HG02840 (cell line): ENCODE data around the gene VEGFA.

ENCODE experiments used
- ATAC-seq: cut with Tn5 transposase; IDR thresholded peaks from one replicate; pipeline ENCODE4 v1.9.1; 2021; ENCODE audit warnings: mild to moderate bottlenecking, moderate library complexity, moderate number of reproducible peaks; ENCODE audit not compliant: unreplicated experiment, low FRiP score

Gene VEGFA

DNA sequence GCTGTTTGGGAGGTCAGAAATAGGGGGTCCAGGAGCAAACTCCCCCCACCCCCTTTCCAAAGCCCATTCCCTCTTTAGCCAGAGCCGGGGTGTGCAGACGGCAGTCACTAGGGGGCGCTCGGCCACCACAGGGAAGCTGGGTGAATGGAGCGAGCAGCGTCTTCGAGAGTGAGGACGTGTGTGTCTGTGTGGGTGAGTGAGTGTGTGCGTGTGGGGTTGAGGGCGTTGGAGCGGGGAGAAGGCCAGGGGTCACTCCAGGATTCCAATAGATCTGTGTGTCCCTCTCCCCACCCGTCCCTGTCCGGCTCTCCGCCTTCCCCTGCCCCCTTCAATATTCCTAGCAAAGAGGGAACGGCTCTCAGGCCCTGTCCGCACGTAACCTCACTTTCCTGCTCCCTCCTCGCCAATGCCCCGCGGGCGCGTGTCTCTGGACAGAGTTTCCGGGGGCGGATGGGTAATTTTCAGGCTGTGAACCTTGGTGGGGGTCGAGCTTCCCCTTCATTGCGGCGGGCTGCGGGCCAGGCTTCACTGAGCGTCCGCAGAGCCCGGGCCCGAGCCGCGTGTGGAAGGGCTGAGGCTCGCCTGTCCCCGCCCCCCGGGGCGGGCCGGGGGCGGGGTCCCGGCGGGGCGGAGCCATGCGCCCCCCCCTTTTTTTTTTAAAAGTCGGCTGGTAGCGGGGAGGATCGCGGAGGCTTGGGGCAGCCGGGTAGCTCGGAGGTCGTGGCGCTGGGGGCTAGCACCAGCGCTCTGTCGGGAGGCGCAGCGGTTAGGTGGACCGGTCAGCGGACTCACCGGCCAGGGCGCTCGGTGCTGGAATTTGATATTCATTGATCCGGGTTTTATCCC is at the start of gene VEGFA:
Gene VEGFA, plus strand, starts transcription at position 686 of the 846 bp plus-strand sequence.
- ATAC-seq = peak; percentile 52

GRCh38 chr6:43720999-43721398 is 49.0 kb upstream of the VEGFA start:
- ATAC-seq = no peak

DNA sequence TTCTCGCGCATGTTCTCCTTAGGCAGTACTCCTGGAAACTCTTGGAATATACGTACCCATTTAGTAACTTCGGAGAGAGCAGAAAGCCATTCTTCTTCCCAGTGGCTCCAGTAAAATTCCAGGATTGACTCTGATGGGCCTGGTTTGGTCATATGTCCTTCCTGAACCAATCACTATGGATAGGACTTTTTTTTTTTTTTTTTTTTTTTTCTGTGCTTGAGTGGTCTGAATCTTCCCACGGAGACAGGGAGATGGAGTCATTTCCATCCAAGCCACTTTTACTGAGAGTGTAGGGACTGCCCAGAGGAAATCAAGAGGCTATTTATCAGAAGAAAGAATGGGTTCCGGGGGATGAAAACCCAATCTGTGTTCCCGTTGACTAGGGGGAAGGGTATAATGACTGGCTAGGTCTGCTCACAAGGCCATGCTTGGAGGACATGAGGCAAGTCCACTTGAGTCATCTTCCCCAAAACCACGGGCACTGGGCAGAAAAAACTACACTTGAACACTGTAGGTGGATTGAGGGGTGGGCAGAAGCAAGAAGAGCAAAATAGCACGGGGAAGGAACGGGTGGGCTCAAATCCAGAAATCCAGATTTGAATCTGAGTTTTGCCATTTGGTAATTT is 47.0 kb upstream of the VEGFA start:
- no peak for ATAC-seq

DNA sequence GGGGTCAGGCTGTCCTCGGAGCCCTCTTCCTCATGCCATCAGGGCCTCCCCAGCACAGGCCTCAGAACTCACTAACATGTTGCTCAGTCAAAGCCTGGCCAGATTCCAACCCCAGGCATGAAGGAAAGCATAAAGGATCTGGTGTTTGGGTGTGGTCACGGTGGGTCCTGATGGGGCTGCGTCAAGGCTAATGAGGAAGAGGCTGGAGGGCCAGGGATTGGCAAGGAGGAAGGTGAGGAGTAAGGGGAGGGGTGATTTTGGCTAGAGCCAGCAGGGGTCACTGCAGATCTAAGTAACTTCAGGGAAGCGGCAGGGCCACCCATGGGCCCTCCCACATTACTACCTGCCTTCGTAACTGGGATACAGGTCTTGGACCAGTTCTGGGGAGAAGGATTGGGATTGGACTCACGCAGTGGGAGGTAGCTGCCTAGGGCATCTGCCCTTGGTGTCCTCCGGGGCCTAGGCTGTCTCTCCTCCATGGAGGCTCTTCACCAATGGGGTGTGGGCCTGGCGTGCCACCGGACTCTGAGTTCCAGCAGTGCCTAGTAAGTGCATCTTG is 46.2 kb upstream of the VEGFA start:
- no peak for ATAC-seq

DNA sequence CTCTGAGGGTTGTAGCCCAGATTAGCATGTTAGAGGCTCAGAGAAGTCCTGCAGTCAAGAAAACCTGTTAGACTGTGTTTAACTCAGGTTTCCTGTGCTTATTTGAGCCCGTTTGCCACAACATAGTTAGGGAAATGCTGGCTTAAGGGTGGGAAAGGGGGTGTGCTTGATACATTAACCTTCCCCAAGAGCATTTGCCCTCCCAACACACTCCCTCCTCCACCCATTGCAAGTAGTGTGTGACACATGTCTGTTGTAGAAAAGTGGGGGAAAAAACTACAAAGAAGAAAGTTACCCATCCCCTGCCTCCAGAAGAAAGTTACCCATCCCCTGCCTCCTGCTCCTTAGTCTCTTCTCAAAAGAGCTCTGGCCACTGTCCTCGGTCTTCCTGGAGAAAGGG is 45.7 kb upstream of the VEGFA start:
- no peak for ATAC-seq

DNA sequence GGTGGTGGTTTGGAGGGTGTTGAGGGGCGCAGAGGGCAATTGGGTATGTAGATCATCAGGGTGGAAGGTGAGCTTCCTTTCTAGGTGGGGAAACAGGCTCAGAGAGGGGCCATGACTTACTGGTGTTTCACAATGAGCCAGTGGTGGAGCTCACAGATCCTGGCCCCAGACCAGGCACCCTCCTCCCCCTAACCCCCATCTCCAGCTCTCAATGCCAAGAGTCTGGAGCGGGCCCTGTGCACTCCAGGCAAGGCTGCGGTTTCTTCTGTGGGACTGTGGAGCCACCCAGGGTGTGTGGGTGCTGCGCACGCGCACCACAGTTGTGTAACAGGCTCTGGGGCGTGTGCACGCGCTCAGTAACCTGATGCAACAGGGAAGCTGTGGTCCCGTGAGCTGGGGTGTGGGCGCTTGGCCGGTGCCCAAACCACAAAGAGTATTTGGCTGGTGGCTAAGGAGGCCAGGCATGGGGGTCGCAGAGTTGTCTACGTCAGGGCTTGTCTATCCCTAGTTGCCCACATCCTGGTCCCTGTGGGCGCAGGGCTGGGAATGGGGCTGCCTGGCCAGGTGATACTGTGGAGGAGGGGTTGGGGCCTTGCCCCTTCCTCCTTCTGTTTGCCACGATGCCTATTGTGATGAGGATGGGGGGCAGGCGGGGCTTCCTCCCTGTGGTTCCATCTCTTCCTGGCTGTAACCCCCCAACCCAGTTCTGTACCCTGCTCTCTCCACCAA is 44.9 kb upstream of the VEGFA start:
- peak; percentile 57 for ATAC-seq

- no peak for ATAC-seq
Measured at GRCh38 chr6:43725643-43726580, 44.1 kb upstream of the VEGFA start.

DNA sequence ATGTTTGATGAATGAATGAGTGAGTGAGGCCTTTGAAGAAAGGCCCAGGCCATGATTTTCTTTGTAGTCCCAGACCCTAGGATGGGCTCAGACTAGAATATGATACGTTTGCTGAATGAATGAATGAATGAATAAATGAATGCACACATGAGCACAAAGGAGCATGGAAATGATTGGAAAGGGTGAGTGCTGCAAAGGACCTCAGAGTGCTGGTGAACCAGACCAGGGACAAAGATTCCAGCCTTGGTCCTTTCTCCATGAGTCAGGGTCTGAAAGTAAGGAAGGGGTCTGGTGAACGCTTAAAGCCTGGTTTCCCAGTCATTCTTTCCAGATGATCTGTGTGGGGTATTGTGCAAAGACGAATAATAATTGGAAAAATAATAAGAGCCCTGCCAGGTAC is 42.4 kb upstream of the VEGFA start:
- no peak for ATAC-seq

DNA sequence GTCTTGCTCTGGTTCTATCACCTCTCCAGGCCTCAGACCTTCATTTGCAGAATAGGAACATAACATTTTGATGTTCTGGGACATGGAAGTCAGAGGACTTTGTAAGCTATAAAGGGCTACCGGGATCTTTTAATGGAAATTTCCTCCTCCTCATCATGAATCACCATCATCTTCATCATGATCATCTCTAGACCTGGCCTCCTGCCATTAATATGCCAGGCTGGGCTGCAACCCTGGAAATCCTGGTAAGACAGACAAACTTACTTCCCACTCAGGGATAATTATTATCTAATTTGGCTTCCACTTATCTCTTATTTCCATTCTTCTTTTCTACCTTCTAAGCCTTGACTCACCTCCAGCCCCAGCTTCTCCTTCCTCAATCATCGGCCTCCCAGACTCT is 41.4 kb upstream of the VEGFA start:
- ATAC-seq = no peak

DNA sequence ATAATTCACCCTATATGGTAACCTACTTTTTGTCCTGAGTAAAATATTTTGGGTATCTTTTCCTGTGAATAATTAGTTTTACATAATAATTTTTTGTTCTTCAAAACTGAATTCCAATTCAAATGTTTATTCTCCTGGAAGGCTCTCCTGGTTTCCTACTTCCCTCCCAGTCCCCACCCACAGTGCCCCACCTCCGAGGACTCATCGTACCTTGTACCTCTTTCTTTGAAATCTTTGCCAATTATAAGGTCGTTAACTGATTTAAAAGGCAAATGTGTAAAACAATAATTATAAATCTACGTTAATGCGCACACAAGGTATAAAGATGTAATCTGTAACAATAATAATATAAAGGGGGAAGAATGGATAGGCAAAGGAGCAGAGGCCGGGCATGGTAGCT is 40.5 kb upstream of the VEGFA start:
- no peak for ATAC-seq

DNA sequence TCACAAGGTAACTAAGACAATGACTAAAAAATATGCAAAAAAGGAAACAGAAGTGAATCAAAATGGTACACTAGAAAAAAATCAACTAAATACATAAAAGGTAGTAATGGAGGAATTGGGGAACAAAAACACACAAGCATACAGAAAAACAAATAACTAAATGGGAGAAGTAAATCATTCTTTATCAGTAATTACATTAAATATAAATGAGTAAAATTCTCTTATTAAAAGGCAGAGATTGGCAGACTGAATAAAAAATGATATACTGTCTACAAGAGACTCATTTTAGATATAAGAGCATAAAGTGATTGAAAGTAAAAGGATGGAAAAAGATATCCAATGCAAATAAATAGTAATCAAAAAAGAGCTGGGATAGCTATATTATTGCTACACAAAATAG is 39.4 kb upstream of the VEGFA start:
- ATAC-seq = no peak

DNA sequence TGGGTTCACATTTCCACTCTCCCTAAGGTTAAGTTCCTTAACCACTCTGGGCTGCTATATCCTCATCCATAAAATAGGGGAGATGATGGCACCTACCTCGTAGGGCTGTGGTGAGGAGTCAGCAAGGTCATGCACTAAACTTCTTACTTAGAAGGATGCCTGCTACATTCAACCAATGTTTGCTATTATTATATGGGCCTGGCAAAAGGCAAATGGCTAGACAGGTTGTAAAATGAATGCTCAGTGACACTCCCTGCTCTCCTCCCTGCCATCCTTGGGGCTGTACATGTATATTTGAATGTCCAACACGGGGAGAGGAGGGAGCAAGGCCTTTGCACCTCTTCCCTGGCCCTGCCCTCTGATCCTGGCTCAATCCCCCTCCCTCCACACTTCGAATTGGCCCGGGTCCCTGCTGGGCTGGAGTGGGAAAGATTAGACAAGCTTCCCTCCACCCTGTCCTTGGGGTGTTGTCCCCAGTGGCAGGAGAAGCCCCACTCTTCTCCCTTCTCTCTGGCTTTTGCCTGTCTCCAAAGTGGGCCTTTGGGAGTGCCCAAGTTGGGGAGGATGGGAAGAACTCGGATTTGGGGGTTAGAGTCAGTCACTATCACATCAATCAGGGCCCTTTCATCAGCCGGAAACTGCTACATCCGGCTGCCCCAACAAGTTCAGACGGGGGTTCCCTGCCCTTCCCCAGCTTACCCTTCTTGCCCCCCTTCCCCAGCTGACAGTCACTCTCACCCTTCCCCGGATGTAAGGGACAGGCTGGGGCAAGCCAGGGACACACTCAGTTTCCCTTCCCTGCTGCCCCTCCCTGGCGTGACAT is 36.3 kb upstream of the VEGFA start:
- no peak for ATAC-seq

DNA sequence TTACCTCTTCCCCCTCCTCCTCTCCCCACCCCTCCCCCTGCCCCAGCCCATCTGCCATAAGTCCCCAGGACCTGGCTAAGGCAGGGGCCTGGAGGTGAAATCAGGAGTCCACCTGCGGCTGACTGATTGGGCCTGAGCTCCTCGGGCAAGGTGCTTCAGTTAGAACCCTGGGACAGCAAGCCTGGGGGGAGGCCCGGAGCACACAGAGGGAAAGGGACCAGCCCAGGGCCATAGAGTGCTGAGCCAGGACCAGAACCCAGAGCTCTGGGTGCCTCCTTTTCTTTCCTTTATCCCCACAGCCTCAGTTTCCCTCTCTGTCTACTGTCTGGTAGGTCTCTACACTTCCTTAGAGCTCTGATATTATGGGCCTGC is 35.7 kb upstream of the VEGFA start:
- no peak for ATAC-seq

- no peak for ATAC-seq
Measured at GRCh38 chr6:43735642-43736199, 34.3 kb upstream of the VEGFA start.

- ATAC-seq = no peak
Measured at GRCh38 chr6:43736211-43736786, 33.7 kb upstream of the VEGFA start.

GRCh38 chr6:43736844-43737243 is 33.2 kb upstream of the VEGFA start:
- ATAC-seq = no peak

DNA sequence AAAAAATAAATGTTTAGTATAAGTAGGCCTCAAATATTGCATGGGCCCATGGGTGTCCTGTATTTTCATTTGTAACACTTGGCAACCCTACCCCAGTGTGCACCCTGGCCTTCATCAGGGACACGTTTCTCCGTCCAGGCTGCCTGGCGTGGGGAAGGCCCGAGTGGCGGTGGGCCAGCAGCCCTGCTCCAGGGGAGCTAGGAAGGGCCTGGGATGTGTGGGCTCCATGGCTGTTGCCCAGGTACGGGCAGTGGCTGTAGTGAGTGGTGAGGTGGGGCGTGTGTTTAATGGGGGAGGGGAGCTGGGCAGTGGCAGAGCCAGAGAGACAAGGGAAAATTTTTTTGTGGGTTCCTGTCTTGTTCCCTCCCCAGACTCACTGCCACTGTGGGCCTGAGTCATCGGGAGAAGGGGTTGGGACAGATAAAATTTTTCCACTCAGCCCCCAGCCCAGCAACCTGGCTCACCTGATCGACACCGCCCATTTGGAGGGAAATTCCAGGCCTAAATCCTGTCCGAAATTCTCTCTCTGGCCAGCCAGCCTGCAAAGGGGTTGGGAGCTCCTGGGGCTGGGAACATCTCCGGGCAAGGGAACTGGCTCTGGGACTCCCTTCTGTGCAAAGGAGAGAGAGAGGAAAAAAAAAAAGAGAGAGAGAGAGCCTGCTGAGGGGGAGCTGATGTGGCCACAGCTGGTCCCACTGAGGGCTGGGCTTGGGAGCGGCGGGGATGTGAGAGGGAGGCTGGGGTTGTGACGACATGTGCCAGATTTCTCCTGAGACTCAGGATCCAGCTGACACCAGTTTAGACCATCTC is 32.5 kb upstream of the VEGFA start:
- ATAC-seq = no peak

- ATAC-seq = no peak
Measured at GRCh38 chr6:43738267-43738676, 31.7 kb upstream of the VEGFA start.
